ENCODE measurements around the gene MPPED2. TPM values are rescaled to one million over a fixed set of nuclear protein-coding genes. Genes with fewer than 3 reads are reported as not detected.

Gene MPPED2
- total and polyA plus RNA-seq, 10 of the 15 experiments (the other 5 are each of a cell fraction or from before 2014, with no cell fraction given) = not detected

- intact Hi-C loops (cut with micrococcal nuclease; ENCODE audit: unreplicated experiment) (no loop called here), in situ Hi-C loops (cut with MboI) (no loop called here)
- DNase-seq (ENCODE audit: low read depth, low spot score) (no peak), ATAC-seq (no peak), FAIRE-seq (no peak)
- H4K20me1 ChIP-seq (ENCODE audit: control insufficient read depth, insufficient read depth) = no peaks in the 10 kb centered on the region
- H3K36me3 ChIP-seq (ENCODE audit: control insufficient read depth in 2 of 2, insufficient read depth in 2 of 2, low read length in 1 of 2) = no peaks in the 10 kb centered on the region
- H2AFZ ChIP-seq (ENCODE audit: control insufficient read depth, low read depth, low read length) = no peak overlapping the region
- BruUV-seq (replicated peaks) = no TSS peak
- 26% methylated on average over 6 of the region's 6 CpGs for WGBS (ENCODE audit: insufficient coverage, insufficient replicate concordance, low lambda C conversion rate, missing lambda C conversion rate)
- RAD21 ChIA-PET (ENCODE audit: unreplicated experiment) = no interaction called here
- H3K9ac ChIP-seq (ENCODE audit: control insufficient read depth, insufficient read depth, low read length) = no peak overlapping the region
- POLR2A ChIA-PET = no interaction called here
- CTCF ChIA-PET = interaction anchor here (1.2 kb wide), 1 partner anchor 23 kb away, joined by 4 read pairs; no protein-coding TSS in a partner anchor
- H3K79me2 ChIP-seq (ENCODE audit: control insufficient read depth, insufficient read depth, low read length) = no peaks in the 10 kb centered on the region
- no peaks in the 10 kb centered on the region for H3K4me1 ChIP-seq (ENCODE audit: control insufficient read depth, insufficient read depth, low read length)
- no peaks in the 10 kb centered on the region; a peak in 1 of 4 replicates for H3K27me3 ChIP-seq (replicated peaks in 1 of 2; ENCODE audit: control insufficient read depth in 2 of 2, insufficient read depth in 2 of 2, low read length in 1 of 2)
- no peaks in the 10 kb centered on the region for H3K9me3 ChIP-seq (replicated peaks; ENCODE audit: control insufficient read depth, insufficient read depth, low read length)
- SMC1A ChIA-PET (ENCODE audit: uncharacterized antibody, unreplicated experiment) = interaction anchor here (1.5 kb wide), 1 partner anchor 14 kb away, joined by 5 read pairs; no protein-coding TSS in a partner anchor
- no peak overlapping the region for H3K4me3 ChIP-seq
- no peak for TF ChIP-seq MEF2B (IDR thresholded peaks at IDR 0.05; ENCODE audit: partially characterized antibody, poor library complexity, severe bottlenecking)
- no peak for TF ChIP-seq JUNB (IDR thresholded peaks at IDR 0.05)
- no peak for TF ChIP-seq POLR2AphosphoS2 (IDR thresholded peaks at IDR 0.05; ENCODE audit: low read depth, low read length)
- TF ChIP-seq KLF5 (IDR thresholded peaks at IDR 0.05; ENCODE audit: partially characterized antibody) = no peak
- no peak for TF ChIP-seq MYC (IDR thresholded peaks at IDR 0.05; ENCODE audit: insufficient read depth, insufficient read length, insufficient replicate concordance, low read length, severe bottlenecking)
- TF ChIP-seq SMAD1 (IDR thresholded peaks at IDR 0.05; ENCODE audit: low read depth, partially characterized antibody) = no peak
- TF ChIP-seq MTA3 (IDR thresholded peaks at IDR 0.05; ENCODE audit: borderline replicate concordance, low read length) = no peak
- no peak for TF ChIP-seq USF1 (IDR thresholded peaks at IDR 0.05; ENCODE audit: borderline replicate concordance, extremely low read length, insufficient read depth, low read depth, low read length)
- TF ChIP-seq RFX5 (IDR thresholded peaks at IDR 0.05; ENCODE audit: low read depth, low read length) = no peak
- TF ChIP-seq RELA (IDR thresholded peaks at IDR 0.05; ENCODE audit: borderline replicate concordance, partially characterized antibody) = no peak
- H3K4me2 ChIP-seq (ENCODE audit: control insufficient read depth, insufficient read depth) = no peak overlapping the region
- no peak overlapping the region for H3K27ac ChIP-seq (ENCODE audit: control insufficient read depth, insufficient read depth)
These were observed 83.0 kb downstream of the MPPED2 start for GRCh38 chr11:30503156-30503555.

Measured in GM12878 (cell line).